MCF 10A (cell line): Measurements from ENCODE around the gene DDX27. TPM values are rescaled to one million over a fixed set of nuclear protein-coding genes. Genes with fewer than 3 reads are reported as not detected.

ENCODE experiments used
- BruUV-seq: library from RNA; stranded (reverse); fragments of 400-500 nt; replicated peaks from 2 replicates; lab custom pipeline; 2021; lab: Mats Ljungman, UMichigan
- CTCF ChIA-PET: fragments of 300-600 bp; sonication (Branson Sonifier 250); formaldehyde crosslinking; extraction: SDS; loops from one replicate; lab custom pipeline; 2021; ENCODE audit warnings: antibody characterized with exemption, inconsistent platforms; lab: Yijun Ruan, JAX
- POLR2A ChIA-PET: fragments of 300-600, 350-650 bp; sonication (Branson Sonifier 250); formaldehyde crosslinking; extraction: SDS; loops from one replicate; lab custom pipeline; 2020; ENCODE audit warnings: antibody characterized with exemption, inconsistent platforms; lab: Yijun Ruan, JAX
- DNase-seq: peaks from one replicate; pipeline ENCODE4 v3.0.0-alpha.2; 2018; ENCODE audit not compliant: unreplicated experiment
- H3K27ac Mint-ChIP-seq: one replicate; pipeline ENCODE4 v1.8.0; 2022; ENCODE audit warnings: mild to moderate bottlenecking, low read depth, mixed read lengths; ENCODE audit not compliant: unreplicated experiment
- H3K27me3 Mint-ChIP-seq: one replicate; pipeline ENCODE4 v1.8.0; 2022; ENCODE audit warnings: mixed read lengths; ENCODE audit not compliant: insufficient read depth, unreplicated experiment
- H3K36me3 Mint-ChIP-seq: one replicate; pipeline ENCODE4 v1.8.0; 2022; ENCODE audit warnings: mild to moderate bottlenecking, moderate library complexity, mixed read lengths; ENCODE audit not compliant: insufficient read depth, unreplicated experiment
- H3K4me1 Mint-ChIP-seq: one replicate; pipeline ENCODE4 v1.8.0; 2022; ENCODE audit warnings: mixed read lengths; ENCODE audit not compliant: insufficient read depth, unreplicated experiment
- H3K4me3 Mint-ChIP-seq: one replicate; pipeline ENCODE4 v1.8.0; 2022; ENCODE audit warnings: mild to moderate bottlenecking, moderate library complexity, mixed read lengths; ENCODE audit not compliant: unreplicated experiment
- H3K9me3 Mint-ChIP-seq: one replicate; pipeline ENCODE4 v1.8.0; 2022; ENCODE audit warnings: mixed read lengths; ENCODE audit not compliant: unreplicated experiment
- CTCF ChIP-seq: fragments of 200-600 bp; IDR thresholded peaks from one replicate; pipeline ENCODE4 v1.8.0; 2022; ENCODE audit warnings: antibody characterized with exemption, mild to moderate bottlenecking; ENCODE audit not compliant: unreplicated experiment
- intact Hi-C: fragments of 100-400 bp; cut with micrococcal nuclease; formaldehyde crosslinking; loops from 2 replicates; pipeline ENCODE4 v1.14.1; 2022
- total RNA-seq: library from RNA; stranded (reverse); gene quantifications from 2 replicates; pipeline ENCODE4 v1.2.3, GENCODE V29; 2022

Gene DDX27
- total RNA-seq, 1 experiment from 2014 or later: 56.4 TPM

DNA sequence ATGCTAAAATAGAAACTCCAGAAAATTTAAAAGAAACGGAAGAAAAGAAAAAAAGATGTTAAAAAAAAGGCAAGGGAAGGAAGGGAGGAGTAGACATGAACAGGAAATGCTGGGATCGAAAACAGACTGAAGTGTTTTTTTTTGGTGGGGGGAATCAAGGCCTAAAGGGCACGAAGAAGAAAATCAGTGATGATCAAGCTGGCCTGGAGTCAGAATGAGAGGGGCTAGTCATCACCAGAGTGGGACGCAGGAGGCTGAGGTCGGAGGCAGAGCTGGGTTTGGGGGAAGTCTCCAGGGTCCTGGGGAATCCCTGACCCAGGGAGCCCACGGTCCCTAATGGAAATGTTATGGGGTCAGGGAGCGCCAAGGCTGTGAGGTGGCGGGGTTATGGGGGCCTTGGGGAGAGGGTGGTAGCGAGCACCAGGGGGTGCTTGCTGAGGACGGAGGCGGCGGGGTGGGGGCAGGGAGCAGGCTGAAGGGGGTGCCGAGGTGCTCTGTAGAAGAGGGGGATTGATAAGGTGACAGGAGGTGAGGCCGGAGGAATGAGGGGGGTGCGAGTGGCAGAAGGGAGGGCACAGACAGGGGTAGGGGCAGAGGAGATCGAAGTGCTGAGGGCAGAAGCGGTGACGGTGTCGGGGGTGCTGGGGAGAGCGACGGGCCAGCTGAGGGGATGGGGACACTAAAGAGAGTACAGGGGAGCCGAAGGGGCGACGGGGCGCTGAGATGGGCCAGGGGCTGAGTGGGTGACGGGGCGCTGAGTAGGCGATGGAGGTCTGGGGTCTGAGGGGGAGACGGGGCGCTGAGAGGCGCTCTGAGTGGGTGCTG, 58.0 kb downstream of the DDX27 start:
- Mint-ChIP-seq H3K4me1 (peaks cover 40% of the 10 kb centered on the region), H3K9me3 (no peaks in the 10 kb centered on the region), H3K27me3 (no peaks in the 10 kb centered on the region), H3K36me3 (peaks cover 81% of the 10 kb centered on the region), H3K27ac (peak overlapping the region; percentile 96), H3K4me3 (peak overlapping the region; percentile 81)
- ChIA-PET POLR2A (interaction anchor here (0.7 to 8.8 kb wide), 27 partner anchors 10 to 1566 kb away, joined by 3 to 170 read pairs (median 6); partner anchors contain the start of genes CSE1L, DDX27 and STAU1), CTCF (interaction anchor here (0.6 to 1.1 kb wide), 9 partner anchors 14 to 121 kb away, joined by 3 to 4 read pairs (median 3); no protein-coding TSS in a partner anchor)
- no peak for TF ChIP-seq CTCF
- BruUV-seq: no TSS peak
- DNase-seq: peak; percentile 19
- intact Hi-C loops: no loop called here

- Mint-ChIP-seq H3K9me3 (no peaks in the 10 kb centered on the region), H3K27me3 (no peaks in the 10 kb centered on the region), H3K4me3 (peak overlapping the region; percentile 81), H3K36me3 (peaks cover 81% of the 10 kb centered on the region), H3K4me1 (peaks cover 45% of the 10 kb centered on the region), H3K27ac (peak overlapping the region; percentile 96)
- CTCF ChIA-PET: interaction anchor here (0.6 to 0.9 kb wide), 3 partner anchors 13 to 293 kb away, joined by 3 read pairs; no protein-coding TSS in a partner anchor
- intact Hi-C loops: loop anchor here (2.0 kb wide), 1 partner anchor 31 kb away; no protein-coding TSS in a partner anchor
- DNase-seq: no peak
- POLR2A ChIA-PET: interaction anchor here (0.7 to 8.8 kb wide), 20 partner anchors 10 to 1922 kb away, joined by 3 to 170 read pairs (median 4); partner anchors contain the start of genes CSE1L, DDX27, SPATA2 and STAU1
- no TSS peak for BruUV-seq
- TF ChIP-seq CTCF: no peak
These were observed 58.5 kb downstream of the DDX27 start for GRCh38 chr20:49277786-49278035.

DNA sequence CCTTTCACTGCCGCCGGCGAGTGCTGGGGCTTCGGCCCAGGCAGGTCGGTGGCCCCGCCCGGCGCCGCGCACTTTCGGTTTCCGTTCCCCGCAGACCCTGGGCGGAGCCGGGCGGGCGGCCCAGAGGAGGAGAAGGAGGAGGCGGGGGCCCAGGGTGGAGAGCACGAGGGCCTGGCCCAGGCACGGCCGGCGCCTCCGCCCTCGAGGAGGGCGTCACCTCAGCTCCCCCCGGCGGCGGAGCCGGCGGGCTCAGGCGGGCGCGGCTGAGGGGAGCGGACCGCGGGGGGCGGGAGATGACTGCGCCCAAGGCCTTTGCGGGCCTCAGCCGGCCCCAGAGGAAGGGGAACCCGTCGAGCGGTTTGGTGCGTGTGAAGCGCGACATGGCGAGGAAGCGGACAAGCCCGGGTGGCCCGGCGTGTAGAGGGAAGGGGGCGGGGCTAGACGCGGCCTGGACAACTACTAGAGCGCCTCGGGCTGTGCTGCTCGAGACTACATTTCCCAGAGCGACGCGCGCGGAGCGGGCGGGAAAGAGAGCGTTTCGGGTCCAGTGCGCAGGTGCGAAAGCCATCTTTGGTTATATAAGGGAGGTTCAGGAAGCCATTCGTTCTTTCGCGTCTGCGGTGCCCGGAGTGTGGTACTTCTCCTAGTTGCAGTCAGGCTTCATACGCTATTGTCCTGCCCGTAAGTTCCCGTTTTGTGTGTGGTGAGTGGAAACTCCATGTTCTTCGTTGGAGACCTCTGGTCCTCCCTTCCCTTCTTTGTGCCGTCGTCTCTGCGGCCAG, 59.0 kb downstream of the DDX27 start, which contains the start of gene ZNFX1:
ZNFX1 (minus strand) TSS at position 22 of the 782 bp plus-strand sequence. CDS start 2,218 bp downstream, outside the sequence.
- no peak for TF ChIP-seq CTCF

More for the DNA sequence above, 59.0 kb downstream of the DDX27 start, which contains the start of gene ZNFX1:
- ChIA-PET POLR2A (interaction anchor here (0.6 to 8.8 kb wide), 29 partner anchors 11 to 1922 kb away, joined by 3 to 170 read pairs (median 4); partner anchors contain the start of genes CSE1L, DDX27, SPATA2 and STAU1), CTCF (interaction anchor here (0.7 to 0.9 kb wide), 2 partner anchors 42 to 292 kb away, joined by 3 read pairs; no protein-coding TSS in a partner anchor)
- H3K27me3 Mint-ChIP-seq: no peaks in the 10 kb centered on the region
- peaks cover 50% of the 10 kb centered on the region for H3K4me1 Mint-ChIP-seq
- H3K27ac Mint-ChIP-seq: peak within 1 kb of the TSS; percentile 96
- no TSS peak for BruUV-seq
- peak within 1 kb of the TSS; percentile 81 for H3K4me3 Mint-ChIP-seq
- intact Hi-C loops: loop anchor here (2.0 kb wide), 1 partner anchor 31 kb away; no protein-coding TSS in a partner anchor
- no peaks in the 10 kb centered on the region for H3K9me3 Mint-ChIP-seq
- peak; percentile 99 for DNase-seq
- H3K36me3 Mint-ChIP-seq: peaks cover 81% of the 10 kb centered on the region
